ENCODE results near the gene AK8. TPM values are rescaled to one million over a fixed set of nuclear protein-coding genes. Genes with fewer than 3 reads are reported as not detected.

The AK8 gene
- total RNA-seq, 2 experiments from 2014 or later = 0.21 TPM; not detected in 1

GRCh38 chr9:132903574-132904492 lies 25.7 kb upstream of the AK8 start:
- Mint-ChIP-seq H3K4me1 (peaks cover 15% of the 10 kb centered on the region), H3K4me3 (no peak overlapping the region), H3K9me3 (ENCODE audit: low read depth) (no peaks in the 10 kb centered on the region), H3K27me3 (no peaks in the 10 kb centered on the region), H3K27ac (no peak overlapping the region), H3K36me3 (ENCODE audit: low read depth) (peaks cover 12% of the 10 kb centered on the region)
- intact Hi-C loops (cut with DNase I, micrococcal nuclease) = loop anchor here (2.0 to 5.0 kb wide), 2 partner anchors 55 to 102 kb away; no protein-coding TSS in a partner anchor
- ChIA-PET CTCF (interaction anchor here (0.7 to 2.7 kb wide), 10 partner anchors 8 to 119 kb away, joined by 3 to 14 read pairs (median 6); partner anchors contain the start of gene GFI1B), POLR2A (no interaction called here)
- no peak for DNase-seq
- no peak for ATAC-seq

- intact Hi-C loops (cut with DNase I, micrococcal nuclease) = loop anchor here (1.0 to 5.0 kb wide), 7 partner anchors 24 to 232 kb away; partner anchors contain the start of genes AK8 (in 1 of the 2), GTF3C4 (in 1 of the 2), SPACA9 (in 1 of the 2) and TSC1 (in 1 of the 2)
- Mint-ChIP-seq H3K4me1 (peaks cover 8% of the 10 kb centered on the region), H3K27me3 (no peaks in the 10 kb centered on the region), H3K4me3 (no peak overlapping the region), H3K9me3 (ENCODE audit: low read depth) (no peaks in the 10 kb centered on the region), H3K27ac (no peak overlapping the region), H3K36me3 (ENCODE audit: low read depth) (peaks cover 17% of the 10 kb centered on the region)
- ATAC-seq (peak; percentile 99), DNase-seq (peak; percentile 87)
- CTCF ChIA-PET = interaction anchor here (0.6 to 3.6 kb wide), 41 partner anchors 9 to 599 kb away, joined by 3 to 29 read pairs (median 3); partner anchors contain the start of genes GTF3C5, SPACA9 and TSC1
- POLR2A ChIA-PET = interaction anchor here (0.6 kb wide), 1 partner anchor 51 kb away, joined by 4 read pairs; no protein-coding TSS in a partner anchor
Observed at GRCh38 chr9:132901858-132902831, 24.1 kb upstream of the AK8 start.

GRCh38 chr9:132898051-132898450 lies 20.0 kb upstream of the AK8 start:
- Mint-ChIP-seq H3K27ac (no peak overlapping the region), H3K4me1 (peaks cover 8% of the 10 kb centered on the region), H3K27me3 (no peaks in the 10 kb centered on the region), H3K36me3 (ENCODE audit: low read depth) (peaks cover 27% of the 10 kb centered on the region), H3K9me3 (ENCODE audit: low read depth) (no peaks in the 10 kb centered on the region), H3K4me3 (no peak overlapping the region)
- POLR2A ChIA-PET = no interaction called here
- no peak for DNase-seq
- intact Hi-C loops (cut with DNase I, micrococcal nuclease) = no loop called here
- ATAC-seq = no peak
- CTCF ChIA-PET = no interaction called here

- DNase-seq = no peak
- CTCF ChIA-PET = interaction anchor here (0.7 kb wide), 1 partner anchor 387 kb away, joined by 3 read pairs; no protein-coding TSS in a partner anchor
- intact Hi-C loops (cut with DNase I, micrococcal nuclease) = no loop called here
- ATAC-seq = no peak
- Mint-ChIP-seq H3K27me3 (no peaks in the 10 kb centered on the region), H3K36me3 (ENCODE audit: low read depth) (peaks cover 24% of the 10 kb centered on the region), H3K4me3 (no peak overlapping the region), H3K27ac (no peak overlapping the region), H3K4me1 (peaks cover 5% of the 10 kb centered on the region), H3K9me3 (ENCODE audit: low read depth) (no peaks in the 10 kb centered on the region)
- POLR2A ChIA-PET = interaction anchor here (0.5 kb wide), 1 partner anchor 9 kb away, joined by 6 read pairs; no protein-coding TSS in a partner anchor
Observed at GRCh38 chr9:132896906-132897305, 18.8 kb upstream of the AK8 start.

GRCh38 chr9:132896264-132896663 lies 18.2 kb upstream of the AK8 start:
- H3K27me3 Mint-ChIP-seq = no peaks in the 10 kb centered on the region
- H3K36me3 Mint-ChIP-seq (ENCODE audit: low read depth) = peaks cover 22% of the 10 kb centered on the region
- H3K27ac Mint-ChIP-seq = no peak overlapping the region
- DNase-seq = no peak
- ChIA-PET CTCF (interaction anchor here (1.6 kb wide), 1 partner anchor 8 kb away, joined by 6 read pairs; no protein-coding TSS in a partner anchor), POLR2A (interaction anchor here (0.5 kb wide), 1 partner anchor 10 kb away, joined by 6 read pairs; no protein-coding TSS in a partner anchor)
- H3K4me3 Mint-ChIP-seq = no peak overlapping the region
- H3K9me3 Mint-ChIP-seq (ENCODE audit: low read depth) = no peaks in the 10 kb centered on the region
- intact Hi-C loops (cut with DNase I, micrococcal nuclease) = no loop called here
- no peak for ATAC-seq
- H3K4me1 Mint-ChIP-seq = no peaks in the 10 kb centered on the region

GRCh38 chr9:132894862-132895835 lies 17.1 kb upstream of the AK8 start:
- Mint-ChIP-seq H3K4me1 (no peaks in the 10 kb centered on the region), H3K27me3 (no peaks in the 10 kb centered on the region), H3K9me3 (ENCODE audit: low read depth) (no peaks in the 10 kb centered on the region), H3K4me3 (no peak overlapping the region), H3K36me3 (ENCODE audit: low read depth) (peaks cover 17% of the 10 kb centered on the region), H3K27ac (no peak overlapping the region)
- intact Hi-C loops (cut with DNase I, micrococcal nuclease) = no loop called here
- DNase-seq (no peak), ATAC-seq (no peak)
- POLR2A ChIA-PET = interaction anchor here (0.6 kb wide), 1 partner anchor 291 kb away, joined by 3 read pairs; no protein-coding TSS in a partner anchor
- CTCF ChIA-PET = interaction anchor here (1.6 kb wide), 1 partner anchor 9 kb away, joined by 6 read pairs; no protein-coding TSS in a partner anchor

GRCh38 chr9:132894346-132894745 lies 16.3 kb upstream of the AK8 start:
- intact Hi-C loops (cut with DNase I, micrococcal nuclease) = no loop called here
- peaks cover 17% of the 10 kb centered on the region for H3K36me3 Mint-ChIP-seq (ENCODE audit: low read depth)
- H3K27me3 Mint-ChIP-seq = no peaks in the 10 kb centered on the region
- no peaks in the 10 kb centered on the region for H3K9me3 Mint-ChIP-seq (ENCODE audit: low read depth)
- no peak for DNase-seq
- H3K27ac Mint-ChIP-seq = no peak overlapping the region
- no peak overlapping the region for H3K4me3 Mint-ChIP-seq
- CTCF ChIA-PET = interaction anchor here (1.0 kb wide), 1 partner anchor 45 kb away, joined by 5 read pairs; no protein-coding TSS in a partner anchor
- no peak for ATAC-seq
- POLR2A ChIA-PET = no interaction called here
- H3K4me1 Mint-ChIP-seq = no peaks in the 10 kb centered on the region

GRCh38 chr9:132892400-132892799 lies 14.3 kb upstream of the AK8 start:
- CTCF ChIA-PET = interaction anchor here (2.1 kb wide), 1 partner anchor 10 kb away, joined by 14 read pairs; no protein-coding TSS in a partner anchor
- no peak for ATAC-seq
- Mint-ChIP-seq H3K4me1 (peaks cover 2% of the 10 kb centered on the region), H3K27me3 (no peaks in the 10 kb centered on the region), H3K36me3 (ENCODE audit: low read depth) (peaks cover 12% of the 10 kb centered on the region), H3K9me3 (ENCODE audit: low read depth) (no peaks in the 10 kb centered on the region), H3K4me3 (no peak overlapping the region), H3K27ac (no peak overlapping the region)
- DNase-seq = no peak
- POLR2A ChIA-PET = no interaction called here
- intact Hi-C loops (cut with DNase I, micrococcal nuclease) = no loop called here

GRCh38 chr9:132888151-132888550 lies 10.1 kb upstream of the AK8 start:
- DNase-seq = no peak
- POLR2A ChIA-PET = interaction anchor here (0.6 kb wide), 1 partner anchor 527 kb away, joined by 3 read pairs; no protein-coding TSS in a partner anchor
- intact Hi-C loops (cut with DNase I, micrococcal nuclease) = no loop called here
- no peak overlapping the region for H3K4me3 Mint-ChIP-seq
- H3K27me3 Mint-ChIP-seq = no peaks in the 10 kb centered on the region
- no peaks in the 10 kb centered on the region for H3K9me3 Mint-ChIP-seq (ENCODE audit: low read depth)
- ATAC-seq = no peak
- H3K27ac Mint-ChIP-seq = no peak overlapping the region
- CTCF ChIA-PET = interaction anchor here (0.7 kb wide), 1 partner anchor 474 kb away, joined by 3 read pairs; no protein-coding TSS in a partner anchor
- H3K36me3 Mint-ChIP-seq (ENCODE audit: low read depth) = no peaks in the 10 kb centered on the region
- peaks cover 3% of the 10 kb centered on the region for H3K4me1 Mint-ChIP-seq
